Activated T-cell treated with anti-CD3 and anti-CD28 coated beads, Interleukin-2, amount 50 U/mL, for 4 hours (primary cell): ENCODE data around the gene TRMT10C. TPM values are rescaled to one million over a fixed set of nuclear protein-coding genes. Genes with fewer than 3 reads are reported as not detected.
A peak's percentile ranks its signal among the peaks of the same experiment; 100 is the strongest.
"Not testable (repeated sequence)": the region's sequence is repeated elsewhere in the genome, so short reads cannot be mapped to it uniquely, and the experiment has no call there.

Source experiments
- ATAC-seq, 2 donors: fragments of 200-7000 bp; cut with Tn5 transposase; one replicate each; pipeline ENCODE4 v1.10.0; 2021
- DNase-seq: peaks from one replicate; pipeline ENCODE4 v3.0.0-alpha.2; 2020
- H3K27me3 Mint-ChIP-seq: one replicate; pipeline ENCODE4 v1.8.0; 2021; ENCODE audit warnings: low read depth, mixed read lengths
- H3K36me3 Mint-ChIP-seq: one replicate; pipeline ENCODE4 v1.8.0; 2022; ENCODE audit warnings: mixed read lengths; ENCODE audit not compliant: insufficient read depth
- H3K4me1 Mint-ChIP-seq: one replicate; pipeline ENCODE4 v1.8.0; 2021; ENCODE audit warnings: low read depth, mixed read lengths
- H3K4me3 Mint-ChIP-seq: one replicate; pipeline ENCODE4 v1.8.0; 2021; ENCODE audit warnings: mild to moderate bottlenecking, moderate library complexity, mixed read lengths
- H3K9me3 Mint-ChIP-seq: one replicate; pipeline ENCODE4 v1.8.0; 2021; ENCODE audit warnings: mixed read lengths
- total RNA-seq, 3 donors: library from RNA; stranded (reverse); gene quantifications; one replicate each; pipeline ENCODE4 v1.2.1, GENCODE V29; 2021

Gene TRMT10C
- total RNA-seq, 3 donors from 2014 or later = 66.3 to 72.2 (median 71.6) TPM

GRCh38 chr3:101571028-101571895 lies 9.6 kb downstream of the TRMT10C start:
- DNase-seq = no peak
- Mint-ChIP-seq H3K27me3 (no peaks in the 10 kb centered on the region), H3K36me3 (peaks cover 24% of the 10 kb centered on the region), H3K4me3 (peak overlapping the region; percentile 13), H3K4me1 (peaks cover 72% of the 10 kb centered on the region), H3K9me3 (no peaks in the 10 kb centered on the region)
- ATAC-seq = no peak

GRCh38 chr3:101573449-101574387 lies 12.1 kb downstream of the TRMT10C start, which contains the start of gene PCNP:
Gene PCNP (plus strand): TSS chr3:101574180. CDS start chr3:101574216, 36 bp downstream.
- Mint-ChIP-seq H3K9me3 (no peaks in the 10 kb centered on the region), H3K4me3 (peak within 1 kb of the TSS; percentile 96), H3K36me3 (peaks cover 12% of the 10 kb centered on the region), H3K27me3 (no peaks in the 10 kb centered on the region), H3K4me1 (peaks cover 67% of the 10 kb centered on the region)
- peak; percentile 80 to 89 for ATAC-seq
- peak; percentile 98 for DNase-seq

GRCh38 chr3:101574388-101575112 lies 12.9 kb downstream of the TRMT10C start:
- Mint-ChIP-seq H3K4me3 (peak overlapping the region; percentile 96), H3K4me1 (peaks cover 72% of the 10 kb centered on the region), H3K9me3 (no peaks in the 10 kb centered on the region), H3K27me3 (no peaks in the 10 kb centered on the region), H3K36me3 (peaks cover 13% of the 10 kb centered on the region)
- peak; percentile 30 for DNase-seq
- ATAC-seq = peak; percentile 57 to 59

- H3K4me3 Mint-ChIP-seq = peak overlapping the region; percentile 56
- H3K4me1 Mint-ChIP-seq = peaks cover 56% of the 10 kb centered on the region
- H3K9me3 Mint-ChIP-seq = no peaks in the 10 kb centered on the region
- H3K27me3 Mint-ChIP-seq = no peaks in the 10 kb centered on the region
- DNase-seq (no peak), ATAC-seq (no peak)
- H3K36me3 Mint-ChIP-seq = peaks cover 20% of the 10 kb centered on the region
Observed at GRCh38 chr3:101577286-101577685, 15.6 kb downstream of the TRMT10C start.

GRCh38 chr3:101588616-101589015 lies 26.9 kb downstream of the TRMT10C start:
- no peak overlapping the region for H3K4me3 Mint-ChIP-seq
- DNase-seq (no peak), ATAC-seq (no peak)
- peaks cover 39% of the 10 kb centered on the region for H3K36me3 Mint-ChIP-seq
- H3K27me3 Mint-ChIP-seq = no peaks in the 10 kb centered on the region
- H3K9me3 Mint-ChIP-seq = no peaks in the 10 kb centered on the region
- H3K4me1 Mint-ChIP-seq = peaks cover 32% of the 10 kb centered on the region

- Mint-ChIP-seq H3K36me3 (peaks cover 36% of the 10 kb centered on the region), H3K4me3 (no peak overlapping the region), H3K9me3 (no peaks in the 10 kb centered on the region), H3K27me3 (no peaks in the 10 kb centered on the region), H3K4me1 (peaks cover 26% of the 10 kb centered on the region)
- DNase-seq (no peak), ATAC-seq (no peak)
Observed at GRCh38 chr3:101591071-101591470, 29.4 kb downstream of the TRMT10C start.

- Mint-ChIP-seq H3K4me3 (no peak overlapping the region), H3K9me3 (no peaks in the 10 kb centered on the region), H3K4me1 (peaks cover 2% of the 10 kb centered on the region), H3K27me3 (no peaks in the 10 kb centered on the region), H3K36me3 (no peaks in the 10 kb centered on the region)
- DNase-seq (no peak), ATAC-seq (no peak)
Observed at GRCh38 chr3:101602731-101603130, 41.1 kb downstream of the TRMT10C start.

GRCh38 chr3:101603184-101603583 lies 41.5 kb downstream of the TRMT10C start:
- H3K36me3 Mint-ChIP-seq = no peaks in the 10 kb centered on the region
- H3K27me3 Mint-ChIP-seq = no peaks in the 10 kb centered on the region
- H3K9me3 Mint-ChIP-seq = no peaks in the 10 kb centered on the region
- peaks cover 2% of the 10 kb centered on the region for H3K4me1 Mint-ChIP-seq
- DNase-seq (no peak), ATAC-seq (no peak)
- no peak overlapping the region for H3K4me3 Mint-ChIP-seq

GRCh38 chr3:101605398-101605797 lies 43.7 kb downstream of the TRMT10C start:
- H3K9me3 Mint-ChIP-seq, H3K27me3 Mint-ChIP-seq, ATAC-seq, DNase-seq, H3K4me3 Mint-ChIP-seq, H3K36me3 Mint-ChIP-seq, H3K4me1 Mint-ChIP-seq: not testable (repeated sequence)

- Mint-ChIP-seq H3K4me3 (no peak overlapping the region), H3K36me3 (no peaks in the 10 kb centered on the region), H3K9me3 (no peaks in the 10 kb centered on the region), H3K27me3 (no peaks in the 10 kb centered on the region), H3K4me1 (no peaks in the 10 kb centered on the region)
- DNase-seq (no peak), ATAC-seq (no peak)
Observed at GRCh38 chr3:101611023-101611422, 49.4 kb downstream of the TRMT10C start.

GRCh38 chr3:101613014-101613413 lies 51.3 kb downstream of the TRMT10C start:
- not testable (repeated sequence) for H3K27me3 Mint-ChIP-seq, ATAC-seq, H3K4me1 Mint-ChIP-seq, H3K36me3 Mint-ChIP-seq, DNase-seq, H3K4me3 Mint-ChIP-seq, H3K9me3 Mint-ChIP-seq

- ATAC-seq = no peak
- Mint-ChIP-seq H3K27me3 (no peaks in the 10 kb centered on the region), H3K9me3 (no peaks in the 10 kb centered on the region), H3K4me3 (no peak overlapping the region), H3K4me1 (no peaks in the 10 kb centered on the region), H3K36me3 (no peaks in the 10 kb centered on the region)
- no peak for DNase-seq
Observed at GRCh38 chr3:101615525-101615924, 53.9 kb downstream of the TRMT10C start.
